ENCODE results near the gene PLCH1. TPM values are rescaled to one million over a fixed set of nuclear protein-coding genes. Genes with fewer than 3 reads are reported as not detected.

PLCH1 gene
- total and polyA plus RNA-seq, 2 of the 13 experiments (the other 11 are each of a cell fraction or from before 2014, with no cell fraction given) = 2.0 to 3.0 TPM

GRCh38 chr3:155412904-155413303 lies 332.0 kb downstream of the PLCH1 start (continued):
- no peak for TF ChIP-seq ZNF318 (CRISPR knock-in tag; IDR thresholded peaks at IDR 0.05)
- TF ChIP-seq ZNF260 (CRISPR knock-in tag; IDR thresholded peaks at IDR 0.05; ENCODE audit: borderline replicate concordance, low read depth) = no peak
- TF ChIP-seq SNAPC2 (CRISPR knock-in tag; IDR thresholded peaks at IDR 0.05) = no peak
- no peak for TF ChIP-seq ZNF605 (CRISPR knock-in tag; IDR thresholded peaks at IDR 0.05)
- no peak for TF ChIP-seq RCOR2 (CRISPR knock-in tag; IDR thresholded peaks at IDR 0.05)
- TF ChIP-seq PRMT3 (CRISPR knock-in tag; IDR thresholded peaks at IDR 0.05; ENCODE audit: borderline replicate concordance, low read depth) = no peak
- TF ChIP-seq SCMH1 (CRISPR knock-in tag; IDR thresholded peaks at IDR 0.05; ENCODE audit: borderline replicate concordance) = no peak
- TF ChIP-seq PHF5A (CRISPR knock-in tag; IDR thresholded peaks at IDR 0.05; ENCODE audit: low read depth, unreplicated experiment) = no peak
- TF ChIP-seq PLRG1 (conservative IDR thresholded peaks at IDR 0.05) = no peak
- TF ChIP-seq ZNF589 (CRISPR knock-in tag; conservative IDR thresholded peaks at IDR 0.05) = no peak

Measured in HepG2 (cell line).